AG09309 (cell line): ENCODE results near the gene LRTM1.

Experiments
- DNase-seq: peaks from one replicate; pipeline ENCODE4 v3.0.0-alpha.2; 2010; ENCODE audit warnings: low read depth
- H3K4me3 ChIP-seq: 2 replicates; pipeline ENCODE4 v1.5.1; 2011; ENCODE audit warnings: mild to moderate bottlenecking, low read depth, low read length, moderate library complexity; ENCODE audit not compliant: control insufficient read depth
- TF ChIP-seq, protein P1 (sequence below): IDR thresholded peaks from 2 replicates; pipeline ENCODE4 v1.5.1; 2011; ENCODE audit warnings: mild to moderate bottlenecking, low read depth, low read length, inconsistent platforms; ENCODE audit not compliant: insufficient read depth, control insufficient read depth; ENCODE audit errors: missing control alignments

The LRTM1 gene

DNA sequence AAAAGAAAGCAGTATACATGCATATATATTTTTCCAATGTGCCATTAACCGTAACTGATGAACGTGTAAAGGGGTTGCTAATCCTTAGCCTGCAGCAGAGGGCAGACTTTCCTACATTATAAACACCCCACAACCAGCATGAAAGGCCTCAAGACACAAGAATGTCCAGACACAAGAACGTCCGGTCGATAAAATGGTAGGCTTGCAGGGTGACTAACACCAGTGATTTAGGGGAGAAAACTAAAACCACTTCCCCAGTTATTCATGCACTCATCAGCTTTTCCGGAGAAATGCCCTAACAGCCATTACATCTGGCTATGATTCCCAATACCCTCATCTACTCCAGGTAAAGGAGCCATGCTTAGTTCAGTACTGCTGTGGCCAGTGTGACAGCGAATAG lies 57.4 kb downstream of the LRTM1 start:
- peak; percentile 95 for DNase-seq
- TF ChIP-seq, protein P1, sequence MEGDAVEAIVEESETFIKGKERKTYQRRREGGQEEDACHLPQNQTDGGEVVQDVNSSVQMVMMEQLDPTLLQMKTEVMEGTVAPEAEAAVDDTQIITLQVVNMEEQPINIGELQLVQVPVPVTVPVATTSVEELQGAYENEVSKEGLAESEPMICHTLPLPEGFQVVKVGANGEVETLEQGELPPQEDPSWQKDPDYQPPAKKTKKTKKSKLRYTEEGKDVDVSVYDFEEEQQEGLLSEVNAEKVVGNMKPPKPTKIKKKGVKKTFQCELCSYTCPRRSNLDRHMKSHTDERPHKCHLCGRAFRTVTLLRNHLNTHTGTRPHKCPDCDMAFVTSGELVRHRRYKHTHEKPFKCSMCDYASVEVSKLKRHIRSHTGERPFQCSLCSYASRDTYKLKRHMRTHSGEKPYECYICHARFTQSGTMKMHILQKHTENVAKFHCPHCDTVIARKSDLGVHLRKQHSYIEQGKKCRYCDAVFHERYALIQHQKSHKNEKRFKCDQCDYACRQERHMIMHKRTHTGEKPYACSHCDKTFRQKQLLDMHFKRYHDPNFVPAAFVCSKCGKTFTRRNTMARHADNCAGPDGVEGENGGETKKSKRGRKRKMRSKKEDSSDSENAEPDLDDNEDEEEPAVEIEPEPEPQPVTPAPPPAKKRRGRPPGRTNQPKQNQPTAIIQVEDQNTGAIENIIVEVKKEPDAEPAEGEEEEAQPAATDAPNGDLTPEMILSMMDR, result peak; percentile 75

More for the DNA sequence above, 57.4 kb downstream of the LRTM1 start:
- H3K4me3 ChIP-seq, result no peak overlapping the region
